Parathyroid adenoma (tissue), 2 donors: Measurements from ENCODE around the gene CTNNA1.

Experiments used
- H2AFZ ChIP-seq: fragments of 300-600 bp; sonication (generic); one replicate; pipeline ENCODE4 v1.7.0; 2017; ENCODE audit warnings: antibody characterized with exemption, mild to moderate bottlenecking
- H3K27ac ChIP-seq: fragments of 300-600 bp; sonication (generic); one replicate; pipeline ENCODE4 v1.7.0; 2017
- H3K27me3 ChIP-seq: fragments of 300-600 bp; sonication (generic); one replicate; pipeline ENCODE4 v1.7.0; 2017; ENCODE audit warnings: low read length; ENCODE audit not compliant: control insufficient read depth, insufficient read depth
- H3K36me3 ChIP-seq: fragments of 300-600 bp; sonication (generic); one replicate; pipeline ENCODE4 v1.7.0; 2017; ENCODE audit warnings: low read length; ENCODE audit not compliant: control insufficient read depth, insufficient read depth
- H3K4me1 ChIP-seq: fragments of 300-600 bp; sonication (generic); one replicate; pipeline ENCODE4 v1.7.0; 2017; ENCODE audit warnings: control low read depth
- H3K4me2 ChIP-seq: fragments of 300-600 bp; sonication (generic); one replicate; pipeline ENCODE4 v1.7.0; 2017; ENCODE audit warnings: low read length
- H3K4me3 ChIP-seq: fragments of 300-600 bp; sonication (generic); one replicate; pipeline ENCODE4 v1.7.0; 2017; ENCODE audit warnings: low read depth, low read length
- H3K79me2 ChIP-seq: fragments of 300-600 bp; sonication (generic); one replicate; pipeline ENCODE4 v1.7.0; 2017; ENCODE audit warnings: control low read depth
- H3K9ac ChIP-seq: fragments of 300-600 bp; sonication (generic); one replicate; pipeline ENCODE4 v1.7.0; 2017; ENCODE audit warnings: mild to moderate bottlenecking
- H3K9me3 ChIP-seq: fragments of 300-600 bp; sonication (generic); one replicate; pipeline ENCODE4 v1.7.0; 2017; ENCODE audit warnings: low read length; ENCODE audit not compliant: control insufficient read depth
- CTCF ChIP-seq: fragments of 300-600 bp; sonication (generic); IDR thresholded peaks from one replicate; pipeline ENCODE4 v1.7.0; 2017; ENCODE audit warnings: antibody characterized with exemption, mild to moderate bottlenecking
- donor health status: primary hyperparathyroidism.

CTNNA1 gene

GRCh38 chr5:138841531-138841930, 88.3 kb downstream of the CTNNA1 start:
- H3K4me1 ChIP-seq = peaks cover 17% of the 10 kb centered on the region

GRCh38 chr5:138843316-138844124, 90.3 kb downstream of the CTNNA1 start:
- Histone ChIP-seq H3K79me2 (peaks cover 26% of the 10 kb centered on the region), H2AFZ (no peak overlapping the region), H3K27me3 (no peaks in the 10 kb centered on the region), H3K27ac (no peak overlapping the region), H3K4me2 (no peak overlapping the region), H3K9ac (no peak overlapping the region), H3K4me1 (peaks cover 20% of the 10 kb centered on the region), H3K9me3 (no peaks in the 10 kb centered on the region), H3K36me3 (no peaks in the 10 kb centered on the region), H3K4me3 (no peak overlapping the region)
- TF ChIP-seq CTCF = no peak

More at GRCh38 chr5:138841531-138841930, 88.3 kb downstream of the CTNNA1 start:
- TF ChIP-seq CTCF = no peak
- H3K27me3 ChIP-seq = no peaks in the 10 kb centered on the region
- no peak overlapping the region for H2AFZ ChIP-seq
- H3K4me3 ChIP-seq = no peak overlapping the region
- H3K36me3 ChIP-seq = no peaks in the 10 kb centered on the region
- H3K27ac ChIP-seq = no peak overlapping the region
- H3K9ac ChIP-seq = no peak overlapping the region
- H3K4me2 ChIP-seq = no peak overlapping the region
- H3K79me2 ChIP-seq = peaks cover 27% of the 10 kb centered on the region
- H3K9me3 ChIP-seq = no peaks in the 10 kb centered on the region

GRCh38 chr5:138844125-138844461, 90.9 kb downstream of the CTNNA1 start:
- Histone ChIP-seq H3K27ac (no peak overlapping the region), H3K4me2 (no peak overlapping the region), H3K36me3 (no peaks in the 10 kb centered on the region), H3K4me3 (no peak overlapping the region), H3K79me2 (peaks cover 26% of the 10 kb centered on the region), H3K27me3 (no peaks in the 10 kb centered on the region), H2AFZ (no peak overlapping the region), H3K9me3 (no peaks in the 10 kb centered on the region), H3K9ac (no peak overlapping the region), H3K4me1 (peaks cover 20% of the 10 kb centered on the region)
- TF ChIP-seq CTCF = no peak

GRCh38 chr5:138844812-138845513, 91.7 kb downstream of the CTNNA1 start:
- no peak overlapping the region for H2AFZ ChIP-seq
- no peak overlapping the region for H3K9ac ChIP-seq
- no peaks in the 10 kb centered on the region for H3K36me3 ChIP-seq
- H3K4me3 ChIP-seq = no peak overlapping the region
- H3K27me3 ChIP-seq = no peaks in the 10 kb centered on the region
- TF ChIP-seq CTCF = no peak
- H3K4me2 ChIP-seq = no peak overlapping the region
- peaks cover 17% of the 10 kb centered on the region for H3K4me1 ChIP-seq
- H3K27ac ChIP-seq = no peak overlapping the region
- peaks cover 24% of the 10 kb centered on the region for H3K79me2 ChIP-seq
- H3K9me3 ChIP-seq = no peaks in the 10 kb centered on the region
